Umbilical cord (tissue), 1 donor: ENCODE results near the gene STARD3. TPM values are rescaled to one million over a fixed set of nuclear protein-coding genes. Genes with fewer than 3 reads are reported as not detected.

Source experiments
- total RNA-seq: library from RNA; depleted of rRNA; stranded (reverse); fragments of >200 nt; gene quantifications from one replicate; pipeline ENCODE4 v1.2.3, GENCODE V29; 2014; ENCODE audit warnings: low replicate concordance; ENCODE audit not compliant: insufficient read depth

The STARD3 gene
- total RNA-seq, 1 donor from 2014 or later = 20.5 TPM

Other genes starting within 250 kb of the STARD3 start
- 29.9 TPM for gene FBXL20, start 235.5 kb upstream of the STARD3 start, total RNA-seq
- gene MED1, start 185.9 kb upstream of the STARD3 start, total RNA-seq = 12.3 TPM
- 19.0 TPM for gene CDK12, start 175.7 kb upstream of the STARD3 start, total RNA-seq
- 1.4 TPM for gene NEUROD2, start 29.2 kb upstream of the STARD3 start, total RNA-seq
- gene PPP1R1B, start 10.2 kb upstream of the STARD3 start, total RNA-seq = 6.5 TPM
- gene TCAP, start 28.2 kb downstream of the STARD3 start, total RNA-seq = 0.24 TPM
- gene PNMT, start 31.3 kb downstream of the STARD3 start, total RNA-seq = not detected
- 12.8 TPM for gene PGAP3, start 50.9 kb downstream of the STARD3 start, total RNA-seq
- gene ERBB2, start 62.9 kb downstream of the STARD3 start, total RNA-seq = 36.8 TPM
- gene MIEN1, start 93.4 kb downstream of the STARD3 start, total RNA-seq = 9.9 TPM
- gene GRB7, start 100.8 kb downstream of the STARD3 start, total RNA-seq = 1.7 TPM
- gene IKZF3, start 227.2 kb downstream of the STARD3 start, total RNA-seq = 3.4 TPM
- gene ZPBP2, start 231.1 kb downstream of the STARD3 start, total RNA-seq = 5.3 TPM